HG03045 (cell line): ENCODE results near the gene ARHGAP4.

Source experiments
- ATAC-seq: cut with Tn5 transposase; IDR thresholded peaks from one replicate; pipeline ENCODE4 v1.9.1; 2021; ENCODE audit warnings: mild to moderate bottlenecking, moderate library complexity; ENCODE audit not compliant: unreplicated experiment

ARHGAP4 gene

DNA sequence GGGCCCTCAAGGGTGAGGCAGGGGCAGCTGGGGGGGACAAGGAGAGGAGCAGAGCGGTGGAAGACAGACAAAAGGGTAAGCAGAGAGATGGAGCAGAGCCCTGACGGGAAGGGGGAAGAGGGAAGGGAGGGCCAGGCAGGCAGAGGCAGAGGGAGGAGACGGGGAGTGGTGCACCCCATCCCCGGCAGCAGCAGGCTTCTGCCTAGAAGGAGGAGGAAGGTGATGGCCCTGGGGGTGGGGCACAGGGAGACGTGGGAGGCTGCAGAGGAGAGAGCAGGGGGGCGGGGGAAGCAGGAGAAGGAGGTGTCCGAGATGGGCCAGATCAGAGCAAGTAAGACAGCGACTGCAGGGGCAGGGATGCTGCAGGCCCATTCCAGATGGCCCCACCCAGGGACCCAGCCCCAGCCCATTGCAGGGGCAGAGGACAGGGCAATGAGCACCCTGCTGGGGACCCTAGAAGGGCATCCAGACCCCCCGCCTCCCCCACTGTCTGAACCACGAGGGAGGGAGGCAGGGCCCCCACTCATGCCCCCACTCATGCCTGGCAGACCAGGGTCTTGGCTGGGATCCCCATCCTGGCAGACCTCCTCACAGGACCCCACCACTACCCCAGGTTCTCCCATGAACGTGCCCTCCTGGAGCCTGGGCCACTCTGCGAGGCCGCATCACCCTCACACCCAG lies 42.8 kb downstream of the ARHGAP4 start:
- no peak for ATAC-seq

DNA sequence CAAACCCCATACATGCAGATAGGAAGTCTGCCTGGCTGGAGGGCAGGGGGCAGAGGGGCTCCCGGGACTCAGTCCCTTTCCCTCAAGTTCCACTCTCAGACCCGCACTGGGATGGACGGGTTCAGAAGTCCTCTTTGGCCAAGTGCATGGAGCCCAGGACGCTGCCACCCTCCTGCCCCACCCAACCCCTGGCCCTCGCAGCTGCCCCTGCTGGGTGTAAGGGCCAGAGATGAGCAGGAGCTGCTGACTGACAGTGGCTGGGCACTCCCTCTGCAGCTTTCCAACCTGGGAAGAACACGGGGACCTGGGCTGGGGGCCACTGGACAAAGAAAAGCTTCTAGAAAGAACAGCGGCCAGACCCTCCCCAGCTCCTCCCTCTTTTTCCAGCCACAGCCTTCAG lies 43.5 kb downstream of the ARHGAP4 start:
- ATAC-seq, result no peak

DNA sequence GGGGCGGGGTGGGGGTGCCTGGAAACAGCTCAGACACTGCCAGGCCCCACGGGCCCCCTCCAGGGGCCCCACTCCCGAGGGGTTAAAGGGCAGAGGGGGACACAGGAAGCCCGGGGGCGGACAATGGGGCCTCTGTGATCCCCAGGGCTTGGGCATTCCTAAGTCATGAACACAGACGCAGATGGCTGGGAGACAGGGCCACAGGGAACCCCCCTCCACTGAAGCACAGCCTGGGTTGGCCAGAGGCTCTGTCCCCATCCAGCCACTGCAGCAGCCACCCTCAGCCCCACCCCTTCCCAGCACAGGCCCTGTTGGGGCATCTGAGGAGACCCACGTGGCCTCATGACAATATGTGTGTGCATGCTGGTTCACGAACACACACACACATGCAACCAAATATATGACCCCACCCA lies 44.0 kb downstream of the ARHGAP4 start:
- no peak for ATAC-seq

DNA sequence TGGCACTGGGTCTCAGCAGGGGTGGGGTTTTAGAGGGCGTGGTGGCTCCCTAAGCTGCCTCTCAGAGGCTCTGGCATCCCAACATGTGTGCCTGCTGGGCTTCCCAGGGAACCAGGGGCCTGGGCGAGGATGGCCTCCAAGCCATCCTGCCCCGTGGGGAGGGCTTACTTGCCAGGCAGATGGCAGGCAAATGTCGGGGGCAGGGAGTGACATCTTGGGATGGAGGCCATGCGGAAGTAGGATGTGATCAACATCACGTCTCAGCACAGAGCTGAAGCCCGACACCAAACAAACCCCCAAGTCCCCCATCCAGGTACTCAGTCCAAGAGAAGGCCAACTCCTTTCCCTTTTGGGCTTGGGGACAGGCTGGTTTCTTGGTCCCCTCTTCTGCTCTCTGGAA lies 44.8 kb downstream of the ARHGAP4 start:
- no peak for ATAC-seq

DNA sequence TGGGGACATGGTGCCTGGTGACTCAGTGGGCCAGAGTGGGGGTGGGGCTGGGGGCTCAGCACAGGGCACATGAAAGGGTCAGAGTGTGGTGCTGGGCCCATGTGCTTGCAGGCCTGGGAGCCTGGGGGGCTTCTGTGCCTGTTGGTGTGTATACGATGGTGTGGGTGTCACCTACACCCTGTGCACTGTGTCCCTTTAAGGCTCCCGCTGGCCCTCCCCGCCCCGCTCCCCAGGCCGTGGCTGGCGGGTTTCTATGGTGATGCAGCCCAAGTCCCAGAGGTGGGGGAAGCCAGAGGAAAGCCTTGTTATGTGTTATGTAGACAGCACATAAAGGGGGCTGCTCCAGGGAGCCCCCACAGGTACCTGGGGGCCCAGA lies 45.6 kb downstream of the ARHGAP4 start:
- no peak for ATAC-seq

DNA sequence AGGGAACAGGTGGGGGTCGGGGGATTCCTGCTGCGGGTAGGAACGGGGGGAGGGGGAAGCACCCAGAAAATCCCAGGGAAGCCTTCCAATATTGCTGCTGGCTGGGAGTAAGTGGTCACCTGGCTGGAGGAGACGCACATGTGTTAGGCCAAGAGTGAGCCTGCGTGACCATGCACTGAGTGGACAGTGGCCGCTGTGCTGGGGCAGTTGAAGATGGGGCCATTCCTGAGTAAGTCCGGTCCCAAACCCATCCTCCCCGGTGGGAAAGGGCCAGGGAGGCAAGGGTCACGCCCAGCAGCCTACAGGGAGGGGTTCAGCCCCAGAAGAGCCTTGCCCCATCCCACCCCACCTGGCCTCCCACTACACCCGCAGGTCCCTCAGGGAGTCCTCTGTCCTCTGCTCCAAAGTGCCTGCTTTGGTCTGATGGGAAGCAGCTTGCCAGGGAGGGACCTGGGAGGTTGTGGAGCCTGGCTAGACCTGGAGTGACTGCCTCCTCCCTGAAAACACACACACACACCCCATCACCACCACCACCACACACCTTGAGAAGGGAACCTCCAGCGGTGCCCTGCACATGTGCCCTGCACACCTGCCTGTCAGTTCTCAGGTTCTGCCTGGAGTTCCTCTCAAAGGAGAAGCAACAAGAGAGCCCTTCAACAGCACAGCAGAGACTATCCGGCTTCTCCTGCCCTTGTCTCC lies 46.2 kb downstream of the ARHGAP4 start:
- no peak for ATAC-seq

DNA sequence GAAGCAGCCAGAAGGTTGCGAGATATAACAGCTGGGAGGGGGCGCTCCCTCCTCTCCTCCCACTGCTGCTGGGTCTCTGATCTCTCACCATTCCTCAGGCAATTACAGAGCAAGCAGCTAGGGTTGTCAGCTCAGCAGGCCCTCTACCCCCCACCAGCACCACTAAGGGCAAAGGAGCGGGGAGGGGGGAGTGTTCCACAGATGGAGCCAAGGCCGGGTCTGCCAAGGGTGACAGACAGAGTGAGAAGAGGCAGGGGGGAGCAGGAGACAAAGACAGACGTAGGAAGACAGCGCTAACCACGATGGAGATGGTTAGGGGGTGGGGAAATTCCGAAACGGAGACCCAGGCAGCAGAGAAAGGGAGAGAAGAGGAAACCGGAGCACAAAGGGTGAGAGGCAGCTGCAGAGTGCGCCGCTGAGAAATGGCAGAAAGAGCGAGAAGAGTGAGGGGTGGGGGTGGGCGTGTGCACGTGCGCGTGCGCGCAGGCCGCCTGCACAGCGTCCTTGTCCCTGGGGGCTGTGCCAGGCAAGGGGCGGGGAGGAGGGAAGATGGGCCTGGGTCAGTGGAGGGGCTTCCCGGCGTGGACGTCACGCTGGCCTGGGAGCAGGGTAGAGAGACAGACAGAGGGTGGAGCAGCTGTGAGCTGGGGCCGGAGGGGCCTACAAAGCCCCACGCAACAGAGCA lies 47.0 kb downstream of the ARHGAP4 start:
- no peak for ATAC-seq

DNA sequence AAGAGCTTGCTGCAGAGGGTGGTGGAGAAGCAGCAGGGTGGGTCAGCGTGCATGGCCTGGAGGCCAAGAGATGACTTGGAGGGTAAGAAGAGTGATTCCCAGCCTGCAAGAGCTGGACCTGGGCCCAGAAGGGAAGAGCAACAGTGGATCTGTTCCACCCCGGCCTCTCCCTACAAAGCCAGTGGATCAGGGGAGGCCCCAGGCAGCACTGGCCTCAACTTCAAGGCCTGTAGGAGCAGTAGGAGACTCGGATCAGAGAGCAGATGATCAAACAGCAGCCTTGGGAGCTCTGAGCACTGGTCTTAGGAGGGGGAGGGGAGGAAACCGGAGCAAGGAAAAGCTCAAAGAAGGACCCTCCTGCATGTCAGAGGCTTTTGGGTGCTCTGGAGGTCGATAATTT lies 47.7 kb downstream of the ARHGAP4 start:
- no peak for ATAC-seq

DNA sequence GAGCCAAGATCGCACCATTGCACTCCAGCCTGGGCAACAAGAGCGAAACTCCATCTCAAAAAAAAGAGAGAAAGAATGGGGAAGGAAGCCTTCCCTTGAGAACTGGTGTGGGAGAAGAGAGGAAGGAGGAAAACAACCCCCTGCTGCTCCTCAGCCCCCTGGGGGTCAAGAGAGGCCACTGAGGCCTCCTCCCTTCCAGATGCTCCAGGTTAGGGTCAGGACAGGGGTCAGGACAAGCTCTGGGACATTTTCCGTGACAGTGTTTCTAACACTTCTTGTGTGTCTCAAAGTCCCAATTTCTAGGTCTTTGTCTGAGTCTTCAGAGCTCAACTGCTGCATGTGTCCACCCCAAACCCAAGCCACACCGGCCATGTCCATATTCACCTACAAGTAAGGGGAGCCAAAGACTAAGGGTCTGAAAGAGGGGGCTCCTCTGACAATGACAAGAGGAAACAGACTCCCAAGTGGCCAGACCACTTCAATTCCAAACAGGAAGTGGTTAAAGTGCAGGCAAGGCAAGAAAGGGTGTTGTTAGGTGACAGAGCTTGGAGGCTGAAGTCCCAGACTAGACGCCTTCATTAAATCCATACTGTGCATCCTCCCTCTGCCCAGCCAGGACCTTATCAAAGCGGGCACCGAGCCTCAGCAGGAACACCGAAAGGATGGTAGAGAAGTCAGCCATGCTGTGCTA lies 48.3 kb downstream of the ARHGAP4 start:
- no peak for ATAC-seq

DNA sequence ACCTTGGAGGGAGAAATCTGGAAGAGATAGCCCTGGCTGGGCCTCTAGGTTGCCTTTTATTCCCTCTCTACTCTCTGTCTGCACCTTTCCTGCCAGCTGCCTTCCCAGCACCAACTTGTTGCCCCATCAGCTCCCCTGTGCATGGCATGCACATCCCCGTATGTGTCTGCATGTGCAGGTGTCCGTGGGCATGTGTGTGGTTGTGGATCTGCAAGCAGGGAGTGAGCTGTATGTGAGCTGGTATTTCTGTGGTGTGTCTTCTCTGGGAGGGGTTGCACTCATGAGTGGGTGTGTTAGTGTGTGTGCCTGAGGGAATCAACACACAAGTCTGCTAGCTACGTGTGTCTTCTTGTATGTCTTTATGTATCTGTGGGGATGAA lies 50.0 kb downstream of the ARHGAP4 start:
- ATAC-seq, result no peak

DNA sequence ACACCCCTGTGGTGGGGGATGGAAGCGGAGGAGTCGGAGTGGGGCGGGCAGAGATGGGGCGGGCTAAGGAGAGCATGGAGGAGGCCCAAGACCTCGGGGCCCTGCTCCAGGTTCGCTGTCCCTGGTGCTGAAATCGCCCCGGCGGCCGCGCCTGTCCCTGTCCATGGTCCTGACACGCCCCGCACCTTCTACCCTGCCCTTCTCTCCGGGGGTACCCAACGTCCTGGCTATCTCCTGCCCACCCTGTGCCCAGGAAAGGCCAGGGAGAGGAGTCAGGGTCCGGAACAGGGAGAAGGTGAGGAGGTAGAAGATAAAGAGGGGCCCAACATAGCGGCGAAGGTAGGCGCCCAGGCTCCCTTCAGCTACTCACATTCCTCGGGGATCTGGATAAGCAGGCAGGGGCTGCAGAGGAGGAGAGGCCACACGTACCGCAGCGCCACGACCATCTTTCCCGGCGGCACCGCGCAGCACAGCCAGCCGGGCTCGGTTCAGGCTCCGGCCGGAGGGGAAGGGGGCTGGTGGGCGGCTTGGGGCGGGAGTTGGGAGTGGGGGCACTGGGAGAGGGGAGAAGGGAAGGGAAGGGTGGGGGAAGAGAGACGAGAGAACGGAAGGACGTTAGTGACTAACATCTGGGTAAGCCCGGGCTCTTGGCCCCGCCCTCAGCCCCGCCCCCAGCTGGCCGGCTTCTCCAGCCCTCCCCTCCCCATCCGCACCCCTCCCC lies 50.5 kb downstream of the ARHGAP4 start:
- ATAC-seq, result no peak

DNA sequence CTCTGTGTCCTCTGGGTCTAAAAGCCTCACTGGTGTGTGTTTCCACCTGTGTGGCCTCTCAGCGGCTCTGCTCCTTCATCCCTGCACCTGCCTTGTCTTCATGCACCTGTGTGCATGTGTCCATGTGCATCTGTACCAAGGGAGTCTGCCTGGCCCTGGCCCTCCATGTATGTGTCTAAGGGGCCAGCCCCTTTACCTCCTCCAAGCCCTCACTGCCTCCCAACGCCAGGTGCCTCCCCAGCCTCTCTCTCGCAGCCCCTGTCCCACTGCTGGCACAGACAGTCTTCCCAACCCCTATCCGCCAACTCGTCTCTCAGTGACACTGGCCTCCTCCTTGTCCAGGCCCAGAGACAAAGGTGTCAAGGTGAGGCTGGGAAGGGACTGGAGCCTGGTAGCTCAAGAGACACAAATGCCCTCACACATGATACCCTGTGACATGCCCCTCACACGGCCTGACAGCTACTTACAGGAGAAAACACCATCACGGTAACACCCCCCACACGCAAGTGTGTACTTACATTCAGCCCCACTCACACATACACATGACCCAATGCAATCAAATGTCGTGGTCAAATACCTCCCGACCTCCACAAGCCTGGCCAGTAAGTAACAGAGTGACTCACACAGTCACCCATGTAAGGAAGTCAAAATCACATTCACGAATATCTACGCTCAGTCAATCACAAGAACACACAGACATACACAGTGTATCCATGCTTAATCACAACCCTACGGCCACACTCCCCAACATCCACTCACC lies 51.5 kb downstream of the ARHGAP4 start:
- ATAC-seq, result no peak

DNA sequence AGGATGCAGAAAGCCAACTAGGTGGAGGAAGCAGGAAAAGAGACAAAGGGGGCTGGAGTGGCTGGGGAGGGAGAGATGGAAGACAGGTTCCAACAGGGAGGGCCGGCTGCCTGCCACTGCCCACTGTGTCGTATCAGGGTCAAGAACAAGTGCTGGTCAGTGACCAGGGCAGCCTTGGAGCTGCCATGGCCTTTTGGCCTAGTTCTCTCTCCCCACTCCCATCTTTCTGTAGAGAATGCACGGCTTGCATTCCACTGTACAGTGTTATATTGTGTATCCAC lies 52.0 kb downstream of the ARHGAP4 start:
- no peak for ATAC-seq

DNA sequence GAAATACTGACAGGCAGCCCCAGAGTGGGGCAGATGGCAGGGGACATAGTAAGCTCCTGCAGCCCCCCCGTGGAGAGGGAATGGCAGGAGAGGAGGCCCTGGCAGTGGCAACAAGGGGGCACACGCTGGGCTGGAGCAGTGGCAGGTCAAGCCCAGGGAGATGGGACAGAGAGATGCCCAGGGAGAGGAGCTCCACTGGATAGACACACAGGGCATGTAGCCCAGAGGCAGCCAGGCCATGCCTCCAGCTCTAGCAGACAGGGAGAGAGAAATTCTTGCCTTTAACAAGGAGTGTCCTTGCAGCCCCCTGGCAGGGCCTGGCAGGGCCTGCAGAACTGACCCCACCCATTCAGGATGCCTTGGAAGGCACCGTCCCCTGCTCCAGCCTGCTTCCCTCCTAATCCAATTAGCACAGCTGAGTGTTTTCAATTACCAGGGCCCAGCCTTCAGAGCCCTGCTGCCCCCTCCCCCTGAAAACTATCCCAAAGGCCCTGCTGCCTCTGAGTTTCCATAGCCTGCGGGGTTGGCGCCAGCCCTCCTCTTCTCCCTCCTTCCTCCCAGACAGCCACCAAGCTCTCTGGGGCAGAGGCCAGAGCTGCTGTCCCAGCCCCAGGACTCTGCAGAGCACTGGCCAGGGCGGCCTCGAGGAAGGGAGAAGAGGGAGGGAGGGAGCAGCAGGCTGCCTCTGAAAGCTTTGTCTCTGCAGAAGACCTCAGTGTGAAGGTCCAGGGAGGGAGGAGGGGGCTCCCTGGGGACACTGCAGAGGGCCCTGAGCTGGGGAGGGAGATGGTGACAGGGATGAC lies 52.6 kb downstream of the ARHGAP4 start:
- no peak for ATAC-seq

DNA sequence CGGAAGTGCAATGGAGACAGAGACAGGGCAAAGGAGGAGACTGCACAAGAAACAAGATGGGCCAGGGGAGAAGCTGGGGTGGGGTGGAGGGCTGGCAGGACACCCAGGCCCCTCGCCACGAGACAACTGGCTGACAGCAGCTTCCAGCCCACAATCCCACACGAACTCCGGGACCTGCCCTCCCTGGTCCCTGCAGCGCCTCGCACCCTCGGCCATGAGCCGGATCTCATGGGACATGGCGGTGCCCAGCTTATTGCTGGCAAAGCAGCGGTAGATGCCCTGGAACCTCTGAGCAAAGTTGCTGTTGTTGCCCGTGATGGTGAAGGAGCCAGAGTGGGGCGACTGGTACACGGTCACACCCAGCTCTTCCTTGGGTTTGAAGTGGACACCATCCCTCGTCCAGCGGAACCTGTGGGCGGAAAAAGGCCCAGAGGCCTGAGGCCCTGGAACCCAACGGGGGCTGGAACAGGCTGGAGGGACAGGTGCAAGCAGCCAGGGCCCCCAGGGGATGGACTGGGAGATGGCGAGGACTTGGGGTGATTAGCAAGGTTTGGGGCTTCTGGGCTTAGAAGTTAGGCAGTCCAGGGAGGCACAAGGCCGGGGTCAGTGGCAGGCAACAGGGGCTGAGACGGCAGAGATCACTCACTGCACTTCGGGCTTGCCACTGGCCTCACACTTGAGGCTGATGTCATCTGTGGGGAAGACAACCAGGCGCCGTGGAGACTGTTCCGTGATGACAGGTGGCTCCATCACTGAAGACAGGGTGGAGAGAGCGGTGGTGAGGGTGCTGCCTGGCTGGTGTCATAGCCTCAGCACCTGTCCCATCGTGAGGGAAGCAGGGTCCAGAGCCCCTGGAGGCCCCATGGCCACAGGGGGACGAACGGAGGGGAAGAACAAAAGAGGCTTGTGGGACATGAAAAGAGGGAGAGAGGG lies 53.9 kb downstream of the ARHGAP4 start:
- ATAC-seq, result no peak

DNA sequence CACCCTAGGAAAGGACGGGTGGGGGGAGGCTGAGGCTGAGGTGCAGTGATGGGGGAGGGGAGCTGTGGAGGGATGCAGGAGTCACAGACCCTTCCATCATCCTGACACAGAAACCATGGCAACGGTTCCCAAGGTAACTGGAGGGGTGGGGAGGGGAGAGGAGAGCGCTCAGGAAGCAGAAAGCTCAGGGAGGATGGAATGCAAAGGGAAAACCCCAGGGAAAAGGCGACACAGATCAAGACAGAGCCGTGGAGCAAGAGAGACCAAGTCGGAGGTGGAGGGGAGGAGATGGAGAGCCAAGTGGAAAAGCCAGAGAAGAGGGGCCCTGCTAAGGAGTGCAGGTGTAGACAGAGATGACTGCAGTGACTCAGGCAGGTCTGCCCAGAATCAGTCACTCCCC lies 54.6 kb downstream of the ARHGAP4 start:
- ATAC-seq, result no peak

DNA sequence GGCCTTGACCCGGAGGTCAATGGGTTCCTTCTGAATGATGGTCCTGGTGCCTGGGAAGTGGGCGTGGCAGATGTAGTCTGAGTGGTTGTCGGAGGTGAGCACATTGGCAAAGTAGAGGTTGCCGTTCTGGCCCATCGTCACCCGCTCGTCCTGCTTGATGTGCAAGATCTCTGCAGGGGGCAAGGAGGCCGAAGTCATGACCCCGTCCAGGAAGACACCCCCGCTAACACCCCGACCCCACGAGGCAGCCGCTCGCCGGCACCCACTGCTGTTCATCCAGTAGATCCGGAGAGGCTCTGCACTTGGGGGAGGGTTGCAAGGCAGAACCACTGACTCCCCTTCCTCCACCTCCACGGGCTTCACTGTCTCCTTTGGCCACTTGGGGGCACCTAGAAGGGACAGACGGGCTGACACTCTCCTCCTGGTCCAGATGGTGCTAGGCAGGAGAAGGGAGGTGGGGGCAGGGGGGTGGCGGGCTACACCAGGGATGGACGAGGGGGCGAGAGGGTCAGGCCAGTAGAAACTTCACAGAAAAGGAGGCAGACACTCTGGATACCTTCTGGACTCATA lies 55.2 kb downstream of the ARHGAP4 start:
- ATAC-seq, result no peak

DNA sequence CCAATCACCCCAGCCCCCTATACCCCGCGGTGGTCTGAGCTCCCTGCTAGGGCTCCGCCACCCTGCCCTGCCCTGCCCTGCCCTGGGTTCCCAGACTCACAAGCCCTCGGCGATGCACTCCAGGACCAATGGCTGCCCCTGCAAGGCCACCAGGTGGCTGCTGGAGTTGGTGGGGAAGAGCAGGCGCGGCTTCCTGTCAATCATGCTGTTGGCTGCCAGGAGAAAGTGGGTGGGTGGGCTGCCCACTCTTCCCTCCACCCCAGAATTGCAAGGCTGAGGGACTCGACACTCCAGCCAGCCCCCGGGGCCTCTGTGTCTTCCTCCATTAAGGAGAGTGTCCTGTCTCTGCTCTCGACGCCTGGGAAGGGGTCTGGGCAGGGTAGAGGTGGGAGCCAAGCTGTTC lies 55.8 kb downstream of the ARHGAP4 start:
- no peak for ATAC-seq
